Measurements from ENCODE around the gene RPF1. TPM values are rescaled to one million over a fixed set of nuclear protein-coding genes. Genes with fewer than 3 reads are reported as not detected.

The RPF1 gene
- total and polyA plus RNA-seq, 4 donors: 13.5 to 16.8 (median 14.8) TPM

- WGBS: 78% methylated on average over 2 of the region's 2 CpGs
- Histone ChIP-seq H3K27ac (ENCODE audit: low read depth in 1 of 2, low read length in 2 of 2) (no peak overlapping the region), H3K9ac (ENCODE audit: low read depth in 1 of 2, low read length in 2 of 2) (no peak overlapping the region)
Measured at GRCh38 chr1:84450910-84451309, 28.2 kb upstream of the RPF1 start.

DNA sequence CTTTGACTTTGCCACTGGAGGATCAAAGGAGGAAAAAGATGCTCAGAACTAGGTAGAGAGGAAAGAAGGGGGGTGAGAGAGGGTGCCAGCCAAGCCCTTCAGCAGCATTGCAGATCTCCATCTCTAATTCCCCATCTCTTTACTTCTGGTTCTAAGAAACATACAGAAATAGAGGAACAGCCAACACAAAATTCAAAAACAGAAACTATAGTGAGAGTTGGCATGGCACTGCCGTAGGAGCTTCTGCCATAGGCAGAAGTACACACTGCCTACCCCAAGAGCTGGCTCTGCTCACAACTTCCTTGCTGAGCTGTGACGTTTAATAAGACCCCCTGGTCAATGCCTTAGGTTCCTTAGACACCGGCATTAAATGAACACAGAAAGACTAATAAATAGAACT is 26.6 kb upstream of the RPF1 start:
- TF ChIP-seq, protein P1, sequence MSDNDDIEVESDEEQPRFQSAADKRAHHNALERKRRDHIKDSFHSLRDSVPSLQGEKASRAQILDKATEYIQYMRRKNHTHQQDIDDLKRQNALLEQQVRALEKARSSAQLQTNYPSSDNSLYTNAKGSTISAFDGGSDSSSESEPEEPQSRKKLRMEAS (IDR thresholded peaks at IDR 0.05): no peak
- TF ChIP-seq TAF1 (conservative IDR thresholded peaks at IDR 0.05) (no peak), RAD21 (IDR thresholded peaks at IDR 0.05) (no peak), NR2F2 (IDR thresholded peaks at IDR 0.05) (no peak), EGR1 (IDR thresholded peaks at IDR 0.05; ENCODE audit: low read depth in 2 of 2) (no peak), FOXA1 (IDR thresholded peaks at IDR 0.05) (no peak), YY1 (IDR thresholded peaks at IDR 0.05) (no peak), FOXA2 (IDR thresholded peaks at IDR 0.05) (no peak), HNF4G (IDR thresholded peaks at IDR 0.05) (no peak), JUND (IDR thresholded peaks at IDR 0.05) (no peak), RXRA (IDR thresholded peaks at IDR 0.05) (no peak), HNF4A (conservative IDR thresholded peaks at IDR 0.05) (no peak), GABPA (IDR thresholded peaks at IDR 0.05 in 1 of 2, conservative IDR thresholded peaks at IDR 0.05 in 1 of 2) (no peak)
- TF ChIP-seq, protein P2, sequence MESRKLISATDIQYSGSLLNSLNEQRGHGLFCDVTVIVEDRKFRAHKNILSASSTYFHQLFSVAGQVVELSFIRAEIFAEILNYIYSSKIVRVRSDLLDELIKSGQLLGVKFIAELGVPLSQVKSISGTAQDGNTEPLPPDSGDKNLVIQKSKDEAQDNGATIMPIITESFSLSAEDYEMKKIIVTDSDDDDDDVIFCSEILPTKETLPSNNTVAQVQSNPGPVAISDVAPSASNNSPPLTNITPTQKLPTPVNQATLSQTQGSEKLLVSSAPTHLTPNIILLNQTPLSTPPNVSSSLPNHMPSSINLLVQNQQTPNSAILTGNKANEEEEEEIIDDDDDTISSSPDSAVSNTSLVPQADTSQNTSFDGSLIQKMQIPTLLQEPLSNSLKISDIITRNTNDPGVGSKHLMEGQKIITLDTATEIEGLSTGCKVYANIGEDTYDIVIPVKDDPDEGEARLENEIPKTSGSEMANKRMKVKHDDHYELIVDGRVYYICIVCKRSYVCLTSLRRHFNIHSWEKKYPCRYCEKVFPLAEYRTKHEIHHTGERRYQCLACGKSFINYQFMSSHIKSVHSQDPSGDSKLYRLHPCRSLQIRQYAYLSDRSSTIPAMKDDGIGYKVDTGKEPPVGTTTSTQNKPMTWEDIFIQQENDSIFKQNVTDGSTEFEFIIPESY (IDR thresholded peaks at IDR 0.05): no peak
- TF ChIP-seq, protein P3, sequence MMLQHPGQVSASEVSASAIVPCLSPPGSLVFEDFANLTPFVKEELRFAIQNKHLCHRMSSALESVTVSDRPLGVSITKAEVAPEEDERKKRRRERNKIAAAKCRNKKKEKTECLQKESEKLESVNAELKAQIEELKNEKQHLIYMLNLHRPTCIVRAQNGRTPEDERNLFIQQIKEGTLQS (IDR thresholded peaks at IDR 0.05): no peak
- TF ChIP-seq, protein P4, sequence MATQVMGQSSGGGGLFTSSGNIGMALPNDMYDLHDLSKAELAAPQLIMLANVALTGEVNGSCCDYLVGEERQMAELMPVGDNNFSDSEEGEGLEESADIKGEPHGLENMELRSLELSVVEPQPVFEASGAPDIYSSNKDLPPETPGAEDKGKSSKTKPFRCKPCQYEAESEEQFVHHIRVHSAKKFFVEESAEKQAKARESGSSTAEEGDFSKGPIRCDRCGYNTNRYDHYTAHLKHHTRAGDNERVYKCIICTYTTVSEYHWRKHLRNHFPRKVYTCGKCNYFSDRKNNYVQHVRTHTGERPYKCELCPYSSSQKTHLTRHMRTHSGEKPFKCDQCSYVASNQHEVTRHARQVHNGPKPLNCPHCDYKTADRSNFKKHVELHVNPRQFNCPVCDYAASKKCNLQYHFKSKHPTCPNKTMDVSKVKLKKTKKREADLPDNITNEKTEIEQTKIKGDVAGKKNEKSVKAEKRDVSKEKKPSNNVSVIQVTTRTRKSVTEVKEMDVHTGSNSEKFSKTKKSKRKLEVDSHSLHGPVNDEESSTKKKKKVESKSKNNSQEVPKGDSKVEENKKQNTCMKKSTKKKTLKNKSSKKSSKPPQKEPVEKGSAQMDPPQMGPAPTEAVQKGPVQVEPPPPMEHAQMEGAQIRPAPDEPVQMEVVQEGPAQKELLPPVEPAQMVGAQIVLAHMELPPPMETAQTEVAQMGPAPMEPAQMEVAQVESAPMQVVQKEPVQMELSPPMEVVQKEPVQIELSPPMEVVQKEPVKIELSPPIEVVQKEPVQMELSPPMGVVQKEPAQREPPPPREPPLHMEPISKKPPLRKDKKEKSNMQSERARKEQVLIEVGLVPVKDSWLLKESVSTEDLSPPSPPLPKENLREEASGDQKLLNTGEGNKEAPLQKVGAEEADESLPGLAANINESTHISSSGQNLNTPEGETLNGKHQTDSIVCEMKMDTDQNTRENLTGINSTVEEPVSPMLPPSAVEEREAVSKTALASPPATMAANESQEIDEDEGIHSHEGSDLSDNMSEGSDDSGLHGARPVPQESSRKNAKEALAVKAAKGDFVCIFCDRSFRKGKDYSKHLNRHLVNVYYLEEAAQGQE (IDR thresholded peaks at IDR 0.05): no peak
- TF ChIP-seq, protein P5, sequence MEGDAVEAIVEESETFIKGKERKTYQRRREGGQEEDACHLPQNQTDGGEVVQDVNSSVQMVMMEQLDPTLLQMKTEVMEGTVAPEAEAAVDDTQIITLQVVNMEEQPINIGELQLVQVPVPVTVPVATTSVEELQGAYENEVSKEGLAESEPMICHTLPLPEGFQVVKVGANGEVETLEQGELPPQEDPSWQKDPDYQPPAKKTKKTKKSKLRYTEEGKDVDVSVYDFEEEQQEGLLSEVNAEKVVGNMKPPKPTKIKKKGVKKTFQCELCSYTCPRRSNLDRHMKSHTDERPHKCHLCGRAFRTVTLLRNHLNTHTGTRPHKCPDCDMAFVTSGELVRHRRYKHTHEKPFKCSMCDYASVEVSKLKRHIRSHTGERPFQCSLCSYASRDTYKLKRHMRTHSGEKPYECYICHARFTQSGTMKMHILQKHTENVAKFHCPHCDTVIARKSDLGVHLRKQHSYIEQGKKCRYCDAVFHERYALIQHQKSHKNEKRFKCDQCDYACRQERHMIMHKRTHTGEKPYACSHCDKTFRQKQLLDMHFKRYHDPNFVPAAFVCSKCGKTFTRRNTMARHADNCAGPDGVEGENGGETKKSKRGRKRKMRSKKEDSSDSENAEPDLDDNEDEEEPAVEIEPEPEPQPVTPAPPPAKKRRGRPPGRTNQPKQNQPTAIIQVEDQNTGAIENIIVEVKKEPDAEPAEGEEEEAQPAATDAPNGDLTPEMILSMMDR (IDR thresholded peaks at IDR 0.05; ENCODE audit: low read depth, low read length, missing input control): no peak
- DNase-seq (ENCODE audit: low spot score): no peak
- H3K27ac ChIP-seq (ENCODE audit: low read depth in 1 of 2, low read length in 2 of 2): no peak overlapping the region
- H3K36me3 ChIP-seq (ENCODE audit: control insufficient read depth in 4 of 4, insufficient read depth in 3 of 4, low read depth in 1 of 4, low read length in 3 of 4): no peaks in the 10 kb centered on the region
- H3K4me3 ChIP-seq (ENCODE audit: low read depth in 1 of 3, low read length in 3 of 3): no peak overlapping the region
- H3K9me3 ChIP-seq (ENCODE audit: control insufficient read depth in 4 of 4, low read length in 3 of 4): no peaks in the 10 kb centered on the region
- H3K4me1 ChIP-seq (ENCODE audit: control insufficient read depth in 4 of 4, insufficient read depth in 4 of 4, low read length in 3 of 4): no peaks in the 10 kb centered on the region
- H3K27me3 ChIP-seq (ENCODE audit: control insufficient read depth in 4 of 4, insufficient read depth in 4 of 4, low read length in 3 of 4): peaks cover 0 to 6% (median 0%) of the 10 kb centered on the region in 4 donors
- H3K9ac ChIP-seq (ENCODE audit: low read depth in 1 of 2, low read length in 2 of 2): no peak overlapping the region
- WGBS: 61% methylated on average over 3 of the region's 3 CpGs

More at GRCh38 chr1:84450910-84451309, 28.2 kb upstream of the RPF1 start:
- H3K36me3 ChIP-seq (ENCODE audit: control insufficient read depth in 4 of 4, insufficient read depth in 3 of 4, low read depth in 1 of 4, low read length in 3 of 4): no peaks in the 10 kb centered on the region
- TF ChIP-seq YY1 (IDR thresholded peaks at IDR 0.05) (no peak), EGR1 (IDR thresholded peaks at IDR 0.05; ENCODE audit: low read depth in 2 of 2) (no peak)
- TF ChIP-seq, protein P4 (IDR thresholded peaks at IDR 0.05): no peak
- no peaks in the 10 kb centered on the region for H3K9me3 ChIP-seq (ENCODE audit: control insufficient read depth in 4 of 4, low read length in 3 of 4)
- H3K4me1 ChIP-seq (ENCODE audit: control insufficient read depth in 4 of 4, insufficient read depth in 4 of 4, low read length in 3 of 4): no peaks in the 10 kb centered on the region
- H3K4me3 ChIP-seq (ENCODE audit: low read depth in 1 of 3, low read length in 3 of 3): no peak overlapping the region
- no peak for DNase-seq (ENCODE audit: low spot score)
- H3K27me3 ChIP-seq (ENCODE audit: control insufficient read depth in 4 of 4, insufficient read depth in 4 of 4, low read length in 3 of 4): peaks cover 0 to 6% (median 0%) of the 10 kb centered on the region in 4 donors
